ENCODE results near the gene PTPRG. TPM values are rescaled to one million over a fixed set of nuclear protein-coding genes. Genes with fewer than 3 reads are reported as not detected.
A peak's percentile ranks its signal among the peaks of the same experiment; 100 is the strongest.

PTPRG gene
- total RNA-seq, 1 donor from 2014 or later, result 11.1 TPM

GRCh38 chr3:61564395-61565059 lies 3.2 kb downstream of the PTPRG start:
- Histone ChIP-seq H3K27me3 (ENCODE audit: control insufficient read depth, insufficient read depth, low read length) (no peaks in the 10 kb centered on the region), H3K36me3 (ENCODE audit: control insufficient read depth, insufficient read depth, low read length) (no peaks in the 10 kb centered on the region), H3K4me3 (ENCODE audit: low read depth, low read length) (peak overlapping the region; percentile 12)
- TF ChIP-seq CTCF (IDR thresholded peaks at IDR 0.05; ENCODE audit: insufficient read depth, low read length, severe bottlenecking), result peak; percentile 82
- FAIRE-seq, result no peak
- DNase-seq (ENCODE audit: low read depth), result peak; percentile 33

DNA sequence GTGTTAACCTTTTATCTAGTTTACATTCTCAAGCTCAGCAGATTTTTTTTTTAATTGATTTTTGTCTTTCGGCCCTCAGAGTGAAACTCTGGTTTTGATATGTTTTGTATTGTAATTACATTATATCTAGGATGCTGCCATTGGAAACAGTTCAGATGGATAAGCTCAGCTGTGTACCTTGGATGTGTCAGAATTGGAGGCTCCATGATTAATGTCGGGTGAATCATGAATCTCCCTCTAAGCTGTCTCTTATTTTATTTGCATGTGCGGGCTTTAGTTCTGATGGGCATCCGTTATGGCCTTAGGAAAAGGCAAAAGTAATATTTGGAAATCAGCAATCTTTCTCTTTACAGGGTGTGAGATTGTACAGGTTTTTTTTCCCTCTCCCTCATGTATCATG lies 4.2 kb downstream of the PTPRG start:
- FAIRE-seq (no peak), DNase-seq (ENCODE audit: low read depth) (peak; percentile 56)
- no peak overlapping the region for H3K4me3 ChIP-seq (ENCODE audit: low read depth, low read length)
- H3K27me3 ChIP-seq (ENCODE audit: control insufficient read depth, insufficient read depth, low read length), result no peaks in the 10 kb centered on the region
- no peaks in the 10 kb centered on the region for H3K36me3 ChIP-seq (ENCODE audit: control insufficient read depth, insufficient read depth, low read length)
- no peak for TF ChIP-seq CTCF (IDR thresholded peaks at IDR 0.05; ENCODE audit: insufficient read depth, low read length, severe bottlenecking)

- Histone ChIP-seq H3K4me3 (ENCODE audit: low read depth, low read length) (no peak overlapping the region), H3K36me3 (ENCODE audit: control insufficient read depth, insufficient read depth, low read length) (no peaks in the 10 kb centered on the region), H3K27me3 (ENCODE audit: control insufficient read depth, insufficient read depth, low read length) (no peaks in the 10 kb centered on the region)
- no peak for FAIRE-seq
- no peak for DNase-seq (ENCODE audit: low read depth)
- TF ChIP-seq CTCF (IDR thresholded peaks at IDR 0.05; ENCODE audit: insufficient read depth, low read length, severe bottlenecking), result no peak
Observed at GRCh38 chr3:61568127-61568526, 6.8 kb downstream of the PTPRG start.

DNA sequence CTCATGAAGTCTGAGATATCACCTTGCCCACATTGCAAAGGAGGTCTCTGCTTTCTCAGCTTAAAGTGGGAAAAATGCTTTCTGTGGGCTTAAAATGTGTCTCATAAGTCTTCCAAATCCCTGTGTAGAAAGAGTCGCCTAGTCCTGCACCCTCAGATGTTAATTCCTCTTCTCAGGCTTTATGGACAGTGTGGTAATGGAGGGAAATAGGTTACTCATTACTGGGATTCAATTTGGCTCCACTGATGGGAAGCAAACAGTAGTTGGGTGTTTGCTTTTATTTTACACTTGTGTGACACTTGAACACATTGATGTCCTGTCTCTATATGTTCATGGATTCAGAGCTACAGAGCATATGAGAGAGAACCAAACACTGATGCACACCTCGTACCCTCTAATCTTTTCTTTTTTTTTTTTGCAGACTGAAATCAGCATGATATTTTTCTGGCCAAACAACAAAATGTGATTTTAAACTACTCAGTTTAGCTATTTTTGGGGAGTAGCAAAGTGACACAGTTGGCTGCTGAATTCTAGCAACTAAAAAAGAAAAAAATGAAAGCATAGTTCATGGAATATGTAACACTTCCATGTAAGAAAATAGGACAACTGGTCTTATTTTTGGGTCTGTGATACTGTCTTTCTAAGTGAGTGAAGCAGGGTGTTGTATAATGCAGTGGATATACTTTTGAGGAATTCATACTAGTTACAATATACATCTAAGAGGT lies 8.6 kb downstream of the PTPRG start:
- no peaks in the 10 kb centered on the region for H3K36me3 ChIP-seq (ENCODE audit: control insufficient read depth, insufficient read depth, low read length)
- no peaks in the 10 kb centered on the region for H3K27me3 ChIP-seq (ENCODE audit: control insufficient read depth, insufficient read depth, low read length)
- no peak for TF ChIP-seq CTCF (IDR thresholded peaks at IDR 0.05; ENCODE audit: insufficient read depth, low read length, severe bottlenecking)
- H3K4me3 ChIP-seq (ENCODE audit: low read depth, low read length), result no peak overlapping the region
- FAIRE-seq, result no peak
- no peak for DNase-seq (ENCODE audit: low read depth)

DNA sequence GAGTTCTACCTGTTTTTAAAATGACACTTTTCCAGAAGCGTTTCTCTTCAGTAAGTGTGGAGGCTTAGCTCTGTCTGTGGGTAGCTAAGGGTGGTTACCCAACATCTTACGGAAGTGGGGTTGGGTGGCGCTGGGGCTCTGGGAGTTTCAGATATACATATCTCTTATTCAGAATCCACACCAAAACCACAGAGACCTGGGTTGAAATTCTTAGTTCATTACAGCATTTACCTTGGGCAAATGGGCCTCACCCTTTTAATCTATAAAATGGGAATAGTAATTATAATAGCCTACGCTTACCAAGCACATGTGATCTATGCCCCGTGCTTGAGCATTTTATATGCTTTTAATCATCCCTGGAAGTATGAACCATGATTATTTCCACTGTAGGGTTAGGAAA lies 9.4 kb downstream of the PTPRG start:
- TF ChIP-seq CTCF (IDR thresholded peaks at IDR 0.05; ENCODE audit: insufficient read depth, low read length, severe bottlenecking), result no peak

More for the DNA sequence above, 9.4 kb downstream of the PTPRG start:
- Histone ChIP-seq H3K4me3 (ENCODE audit: low read depth, low read length) (no peak overlapping the region), H3K36me3 (ENCODE audit: control insufficient read depth, insufficient read depth, low read length) (no peaks in the 10 kb centered on the region), H3K27me3 (ENCODE audit: control insufficient read depth, insufficient read depth, low read length) (no peaks in the 10 kb centered on the region)
- DNase-seq (ENCODE audit: low read depth) (no peak), FAIRE-seq (no peak)
